Panc1 (cell line): Measurements from ENCODE around the gene FPR1. TPM values are rescaled to one million over a fixed set of nuclear protein-coding genes. Genes with fewer than 3 reads are reported as not detected.

Source experiments
- ATAC-seq: fragments of 200-7000 bp; cut with Tn5 transposase; 2 replicates; pipeline ENCODE4 v1.9.1; 2020; ENCODE audit warnings: mild to moderate bottlenecking, moderate library complexity
- BruUV-seq: library from RNA; stranded (reverse); fragments of 400-500 nt; replicated peaks from 2 replicates; lab custom pipeline; 2021; lab: Mats Ljungman, UMichigan
- CTCF ChIA-PET: fragments of 300-600 bp; sonication (Branson Sonifier 250); formaldehyde crosslinking; loops from one replicate; lab custom pipeline; 2022; ENCODE audit warnings: antibody characterized with exemption; lab: Charles Lee
- POLR2A ChIA-PET: fragments of 300-600 bp; sonication (Branson Sonifier 250); formaldehyde crosslinking; loops from one replicate; lab custom pipeline; 2022; ENCODE audit warnings: antibody characterized with exemption; lab: Charles Lee
- DNase-seq: peaks from one replicate; pipeline ENCODE4 v3.0.0-alpha.2; 2010; ENCODE audit warnings: low read depth, low spot score
- H3K27ac ChIP-seq: 2 replicates; pipeline ENCODE4 v1.5.1; 2011; ENCODE audit warnings: mild to moderate bottlenecking, low read length, inconsistent platforms
- H3K27me3 ChIP-seq: fragments of 200-500 bp; sonication (Bioruptor generic); 2 replicates; pipeline ENCODE4 v1.6.0; 2014; ENCODE audit warnings: low read length, inconsistent platforms; ENCODE audit not compliant: control insufficient read depth, insufficient read depth
- H3K36me3 ChIP-seq: fragments of 200-500 bp; sonication (Bioruptor generic); 2 replicates; pipeline ENCODE4 v1.5.1; 2014; ENCODE audit warnings: inconsistent platforms, mild to moderate bottlenecking, low read length, moderate library complexity; ENCODE audit not compliant: control insufficient read depth, insufficient read depth
- H3K4me1 ChIP-seq: 2 replicates; pipeline ENCODE4 v1.5.1; 2011; ENCODE audit warnings: inconsistent platforms, mild to moderate bottlenecking, low read length, moderate library complexity; ENCODE audit not compliant: control insufficient read depth, insufficient read depth
- H3K4me3 ChIP-seq, 2 experiments: 2 replicates each; pipeline ENCODE4 v1.5.1; 2011 to 2012; ENCODE audit warnings: low read depth in 2 of 2, low read length in 2 of 2, mild to moderate bottlenecking in 2 of 2, inconsistent platforms in 1 of 2, moderate library complexity in 1 of 2
- H3K9me3 ChIP-seq: fragments of 200-500 bp; sonication (Bioruptor generic); 2 replicates; pipeline ENCODE4 v1.5.1; 2014; ENCODE audit warnings: low read depth, mild to moderate bottlenecking, inconsistent platforms, low read length, moderate library complexity; ENCODE audit not compliant: control insufficient read depth, insufficient read depth
- CTCF ChIP-seq: fragments of 450-650 bp; IDR thresholded peaks from 2 replicates; pipeline ENCODE4 v1.5.1; 2017; ENCODE audit warnings: mild to moderate bottlenecking
- POLR2AphosphoS5 ChIP-seq: IDR thresholded peaks from 2 replicates; pipeline ENCODE4 v1.6.1; 2012; ENCODE audit warnings: mild to moderate bottlenecking, low read depth, low read length, moderate library complexity
- REST ChIP-seq, 2 experiments: IDR thresholded peaks; 2 replicates each; pipeline ENCODE4 v1.6.1; 2011 to 2012; ENCODE audit warnings: low read depth in 2 of 2, control low read depth in 1 of 2, low read length in 1 of 2, mild to moderate bottlenecking in 1 of 2, moderate library complexity in 1 of 2; ENCODE audit not compliant: insufficient read depth in 1 of 2
- SIN3A ChIP-seq: IDR thresholded peaks from 2 replicates; pipeline ENCODE4 v1.6.1; 2012; ENCODE audit warnings: low read depth, mild to moderate bottlenecking, low read length, moderate library complexity, borderline replicate concordance; ENCODE audit not compliant: insufficient read depth
- TCF7L2 ChIP-seq: IDR thresholded peaks from 2 replicates; pipeline ENCODE4 v1.6.1; 2011; ENCODE audit warnings: mild to moderate bottlenecking, low read depth, low read length, inconsistent platforms
- in situ Hi-C: cut with HindIII; loops from 2 replicates; pipeline ENCODE4 v1.10.0; 2016; ENCODE audit warnings: low sequenced_read_pairs, low pct_unique_long_range_greater_than_20kb
- intact Hi-C: fragments of 100-400 bp; cut with micrococcal nuclease; formaldehyde crosslinking; loops from one replicate; pipeline ENCODE4 v1.10.0; 2022; ENCODE audit not compliant: unreplicated experiment
- total RNA-seq: library from RNA; stranded (reverse); gene quantifications from one replicate; pipeline ENCODE4 v1.2.1, GENCODE V29; 2021; ENCODE audit not compliant: unreplicated experiment

FPR1 gene
- total RNA-seq, 1 experiment from 2014 or later = not detected

- H3K4me1 ChIP-seq = no peaks in the 10 kb centered on the region
- no peak overlapping the region for H3K27ac ChIP-seq
- in situ Hi-C loops (no loop called here), intact Hi-C loops (no loop called here)
- H3K27me3 ChIP-seq = no peaks in the 10 kb centered on the region
- no peak for DNase-seq
- no peaks in the 10 kb centered on the region for H3K36me3 ChIP-seq
- TF ChIP-seq SIN3A = no peak
- no peak for TF ChIP-seq TCF7L2
- no peak for TF ChIP-seq CTCF
- TF ChIP-seq POLR2AphosphoS5 = no peak
- no peak for TF ChIP-seq REST (IDR thresholded peaks at IDR 0.05; ENCODE audit: insufficient read depth in 1 of 2, low read depth in 2 of 2, low read length in 1 of 2)
- no peaks in the 10 kb centered on the region for H3K9me3 ChIP-seq
- no peak for ATAC-seq
- ChIA-PET POLR2A (no interaction called here), CTCF (no interaction called here)
- BruUV-seq = no TSS peak
- no peak overlapping the region for H3K4me3 ChIP-seq
These were observed 44.6 kb upstream of the FPR1 start for GRCh38 chr19:51796195-51796679.

- H3K36me3 ChIP-seq = no peaks in the 10 kb centered on the region
- CTCF ChIA-PET = no interaction called here
- POLR2A ChIA-PET = no interaction called here
- no peaks in the 10 kb centered on the region for H3K27me3 ChIP-seq
- no peak within 1 kb of the TSS for H3K27ac ChIP-seq
- ATAC-seq (no peak), DNase-seq (no peak)
- in situ Hi-C loops = no loop called here
- H3K9me3 ChIP-seq = no peaks in the 10 kb centered on the region
- intact Hi-C loops = no loop called here
- no peaks in the 10 kb centered on the region for H3K4me1 ChIP-seq
- BruUV-seq = no TSS peak
- TF ChIP-seq POLR2AphosphoS5 (no peak), TCF7L2 (no peak), SIN3A (no peak), CTCF (no peak), REST (IDR thresholded peaks at IDR 0.05; ENCODE audit: insufficient read depth in 1 of 2, low read depth in 2 of 2, low read length in 1 of 2) (no peak)
- H3K4me3 ChIP-seq = no peak within 1 kb of the TSS
These were observed 43.3 kb upstream of the FPR1 start, which contains the start of gene FPR3 for GRCh38 chr19:51794885-51795490. FPR3 (plus strand) TSS chr19:51795157; CDS start chr19:51823749, 28,592 bp downstream.
